Measurements from ENCODE around the gene SMIM45.
A peak's percentile ranks its signal among the peaks of the same experiment; 100 is the strongest.

Gene SMIM45

DNA sequence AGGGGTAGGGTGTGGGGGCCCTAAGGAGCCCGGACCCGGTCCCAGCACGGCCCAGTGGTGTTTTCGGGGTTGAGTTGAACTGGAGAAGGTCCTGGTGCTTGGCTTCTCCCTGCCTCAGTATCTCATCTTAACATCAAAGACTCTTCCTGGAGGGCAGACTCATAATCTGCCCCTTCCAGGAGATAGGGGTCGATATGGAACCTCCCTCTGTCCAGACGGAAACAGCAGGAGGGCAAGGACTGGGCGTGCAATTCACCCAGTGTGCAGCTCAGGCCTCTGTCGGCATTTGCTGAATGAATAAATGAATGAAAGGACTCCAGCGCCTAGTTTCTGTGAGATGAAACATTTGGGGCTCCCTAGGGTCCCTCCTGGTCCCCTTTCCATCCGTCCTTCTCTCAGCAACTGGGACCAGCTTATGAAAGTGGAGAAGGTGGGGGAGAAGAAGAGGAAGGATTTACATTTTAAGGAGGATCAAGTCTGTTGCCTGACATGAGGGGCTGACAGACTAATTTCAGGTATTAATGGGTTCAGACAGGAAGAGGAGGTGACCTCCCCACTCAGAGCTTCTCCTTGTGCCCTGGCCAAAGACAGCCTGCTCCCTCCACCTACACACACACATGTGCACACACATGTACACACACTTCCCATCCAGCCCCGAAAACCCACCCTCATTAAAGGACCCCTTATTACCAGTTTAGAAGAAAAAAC, 36.0 kb upstream of the SMIM45 start:
- 29% methylated on average over 7 of the region's 11 CpGs; no CpG with 5 or more reads in 1 of the 2 experiments for WGBS, 2 experiments (ENCODE audit: extremely low coverage in 1 of 2, insufficient coverage in 1 of 2, insufficient read length in 1 of 2, insufficient replicate concordance in 2 of 2, low coverage in 1 of 2, low lambda C conversion rate in 2 of 2, missing lambda C conversion rate in 1 of 2)
- H3K79me1 ChIP-seq (ENCODE audit: low read depth, low read length) = no peaks in the 10 kb centered on the region
- H4K20me1 ChIP-seq (replicated peaks in 1 of 2; ENCODE audit: control insufficient read depth in 1 of 2, insufficient read depth in 2 of 2, low read length in 2 of 2) = peaks cover 13 to 24% of the 10 kb centered on the region in 2 experiments
- no peak overlapping the region for H3K18ac ChIP-seq (ENCODE audit: extremely low read depth, low read length)
- no peaks in the 10 kb centered on the region for H3K79me2 ChIP-seq (ENCODE audit: control insufficient read depth in 1 of 2, insufficient read depth in 2 of 2, low read length in 2 of 2)
- H3K14ac ChIP-seq (ENCODE audit: insufficient read length) = no peak overlapping the region
- no peak overlapping the region for H3K9ac ChIP-seq (replicated peaks in 1 of 4; ENCODE audit: extremely low read depth in 1 of 4, low read depth in 3 of 4, low read length in 3 of 4)
- H2AK5ac ChIP-seq (ENCODE audit: low read depth, low read length) = no peak overlapping the region
- H4K8ac ChIP-seq (ENCODE audit: extremely low read depth, insufficient read depth, low read length) = no peak overlapping the region
- peaks cover 0 to 9% (median 0%) of the 10 kb centered on the region in 4 experiments; a peak in 1 of 8 replicates for H3K36me3 ChIP-seq (ENCODE audit: control insufficient read depth in 2 of 4, insufficient read depth in 4 of 4, low read length in 3 of 4)
- no peak overlapping the region for H3K4ac ChIP-seq (replicated peaks; ENCODE audit: insufficient read length, low read depth, low read length)
- no peak overlapping the region for H2BK5ac ChIP-seq (ENCODE audit: low read depth, low read length)
- H2BK12ac ChIP-seq (ENCODE audit: low read depth, low read length) = peak overlapping the region; percentile 39; the same call in 1 of the 2 replicates
- H2BK20ac ChIP-seq (ENCODE audit: low read length) = no peak overlapping the region
- FAIRE-seq (no peak), DNase-seq (ENCODE audit: low read depth in 1 of 2, low spot score in 2 of 2) (no peak)
- CTCF ChIA-PET (ENCODE audit: partially characterized antibody) = interaction anchor here (0.9 to 2.9 kb wide), 4 partner anchors 10 to 31 kb away, joined by 3 to 13 read pairs (median 8); partner anchors contain the start of gene CENPM
- H4K91ac ChIP-seq (replicated peaks; ENCODE audit: insufficient read length, low read length) = no peak overlapping the region
- H2BK120ac ChIP-seq (replicated peaks; ENCODE audit: low read depth, low read length) = no peak overlapping the region
- no peak overlapping the region for H3K27ac ChIP-seq (ENCODE audit: low read depth, low read length)
- no peak overlapping the region for H2AFZ ChIP-seq (ENCODE audit: low read length)
- H2BK15ac ChIP-seq (ENCODE audit: low read length) = peak overlapping the region; percentile 95; the same call in 1 of the 2 replicates
- peaks cover 62 to 98% (median 90%) of the 10 kb centered on the region in 4 experiments for H3K27me3 ChIP-seq (replicated peaks in 1 of 4; ENCODE audit: control insufficient read depth in 3 of 4, extremely low read depth in 1 of 4, insufficient read depth in 3 of 4, low read length in 3 of 4)
- H3K23me2 ChIP-seq (ENCODE audit: low read depth, low read length) = peaks cover 12% of the 10 kb centered on the region; the same call in 1 of the 2 replicates
- H3K56ac ChIP-seq (replicated peaks; ENCODE audit: insufficient read length, low read depth, low read length) = no peak overlapping the region
- peak overlapping the region; percentile 30 to 65 (median 40); a peak in 7 of 8 replicates for H3K4me3 ChIP-seq (ENCODE audit: extremely low read depth in 1 of 4, insufficient read depth in 2 of 4, low read depth in 3 of 4, low read length in 4 of 4)
- H3K4me1 ChIP-seq (replicated peaks in 1 of 4; ENCODE audit: control insufficient read depth in 3 of 4, insufficient read depth in 4 of 4, low read length in 3 of 4) = peaks cover 0 to 20% (median 14%) of the 10 kb centered on the region in 4 experiments; a peak in 6 of 7 replicates
- POLR2A ChIA-PET (ENCODE audit: partially characterized antibody) = interaction anchor here (0.5 to 1.7 kb wide), 6 partner anchors 8 to 84 kb away, joined by 3 to 7 read pairs (median 4); partner anchors contain the start of gene CENPM
- H3K23ac ChIP-seq (ENCODE audit: insufficient read length) = no peak overlapping the region
- peak overlapping the region; percentile 68 to 95 for H3K4me2 ChIP-seq (ENCODE audit: insufficient read depth in 1 of 2, low read depth in 2 of 2, low read length in 2 of 2)
- H3K9me3 ChIP-seq (ENCODE audit: insufficient read depth in 2 of 2, low read depth in 1 of 2, low read length in 1 of 2) = no peaks in the 10 kb centered on the region; a peak in 1 of 4 replicates
- H4K5ac ChIP-seq (ENCODE audit: insufficient read length, low read depth, low read length) = no peak overlapping the region
- TF ChIP-seq SUZ12 (IDR thresholded peaks at IDR 0.05; ENCODE audit: low read length) = peak; percentile 42
- TF ChIP-seq SP1 (IDR thresholded peaks at IDR 0.05; ENCODE audit: low read depth, low read length) = no peak
- no peak for TF ChIP-seq NANOG (IDR thresholded peaks at IDR 0.05; ENCODE audit: insufficient read depth, low read depth, low read length, poor library complexity, severe bottlenecking)
- TF ChIP-seq EZH2 (IDR thresholded peaks at IDR 0.05; ENCODE audit: low read depth, low read length, severe bottlenecking) = peak; percentile 20
- no peak for TF ChIP-seq HDAC2 (IDR thresholded peaks at IDR 0.05; ENCODE audit: borderline replicate concordance in 1 of 2, low read depth in 2 of 2, low read length in 2 of 2)
- TF ChIP-seq, protein P1, sequence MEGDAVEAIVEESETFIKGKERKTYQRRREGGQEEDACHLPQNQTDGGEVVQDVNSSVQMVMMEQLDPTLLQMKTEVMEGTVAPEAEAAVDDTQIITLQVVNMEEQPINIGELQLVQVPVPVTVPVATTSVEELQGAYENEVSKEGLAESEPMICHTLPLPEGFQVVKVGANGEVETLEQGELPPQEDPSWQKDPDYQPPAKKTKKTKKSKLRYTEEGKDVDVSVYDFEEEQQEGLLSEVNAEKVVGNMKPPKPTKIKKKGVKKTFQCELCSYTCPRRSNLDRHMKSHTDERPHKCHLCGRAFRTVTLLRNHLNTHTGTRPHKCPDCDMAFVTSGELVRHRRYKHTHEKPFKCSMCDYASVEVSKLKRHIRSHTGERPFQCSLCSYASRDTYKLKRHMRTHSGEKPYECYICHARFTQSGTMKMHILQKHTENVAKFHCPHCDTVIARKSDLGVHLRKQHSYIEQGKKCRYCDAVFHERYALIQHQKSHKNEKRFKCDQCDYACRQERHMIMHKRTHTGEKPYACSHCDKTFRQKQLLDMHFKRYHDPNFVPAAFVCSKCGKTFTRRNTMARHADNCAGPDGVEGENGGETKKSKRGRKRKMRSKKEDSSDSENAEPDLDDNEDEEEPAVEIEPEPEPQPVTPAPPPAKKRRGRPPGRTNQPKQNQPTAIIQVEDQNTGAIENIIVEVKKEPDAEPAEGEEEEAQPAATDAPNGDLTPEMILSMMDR (IDR thresholded peaks at IDR 0.05; ENCODE audit: control extremely low read depth in 1 of 3, insufficient read depth in 1 of 3, low read depth in 1 of 3, low read length in 3 of 3) = no peak
- TF ChIP-seq RNF2 (IDR thresholded peaks at IDR 0.05; ENCODE audit: borderline replicate concordance, low read depth, low read length, missing control alignments, poor library complexity, severe bottlenecking) = peak; percentile 74

Data from H1 (cell line).